GM23338 (cell line): ENCODE results near the gene CRYBG1. TPM values are rescaled to one million over a fixed set of nuclear protein-coding genes. Genes with fewer than 3 reads are reported as not detected.

ENCODE experiments used
- ATAC-seq: fragments of 200-7000 bp; cut with Tn5 transposase; 3 replicates; pipeline ENCODE4 v1.9.1; 2020
- DNase-seq: peaks from one replicate; pipeline ENCODE4 v3.0.0-alpha.2; 2015; ENCODE audit warnings: low spot score
- H2AFZ ChIP-seq: fragments of 200-600 bp; sonication (generic); 2 replicates; pipeline ENCODE4 v1.8.0; 2016; ENCODE audit warnings: antibody characterized with exemption, mild to moderate bottlenecking, moderate library complexity
- H3F3A ChIP-seq: fragments of 200-600 bp; sonication (generic); replicated peaks from 2 replicates; pipeline ENCODE4 v1.8.0; 2017; ENCODE audit warnings: antibody characterized with exemption, mixed run types, low read depth
- H3K27ac ChIP-seq: fragments of 200-600 bp; sonication (generic); 2 replicates; pipeline ENCODE4 v1.6.1; 2016; ENCODE audit warnings: low read depth
- H3K27me3 ChIP-seq: fragments of 200-600 bp; sonication (generic); 2 replicates; pipeline ENCODE4 v1.8.0; 2016; ENCODE audit warnings: mild to moderate bottlenecking, mixed run types, moderate library complexity; ENCODE audit not compliant: insufficient read depth
- H3K36me3 ChIP-seq: fragments of 200-600 bp; sonication (generic); 2 replicates; pipeline ENCODE4 v1.8.0; 2016; ENCODE audit warnings: mild to moderate bottlenecking; ENCODE audit not compliant: insufficient read depth
- H3K4me1 ChIP-seq: fragments of 200-600 bp; sonication (generic); 2 replicates; pipeline ENCODE4 v1.8.0; 2016; ENCODE audit warnings: mild to moderate bottlenecking, moderate library complexity; ENCODE audit not compliant: insufficient read depth
- H3K4me2 ChIP-seq: fragments of 200-600 bp; sonication (generic); 2 replicates; pipeline ENCODE4 v1.7.1; 2017; ENCODE audit warnings: mixed run types
- H3K4me3 ChIP-seq: fragments of 200-600 bp; sonication (generic); 2 replicates; pipeline ENCODE4 v1.6.1; 2016; ENCODE audit warnings: mixed run types
- H3K79me2 ChIP-seq: fragments of 200-600 bp; sonication (generic); replicated peaks from 2 replicates; pipeline ENCODE4 v1.8.0; 2017; ENCODE audit warnings: mild to moderate bottlenecking; ENCODE audit not compliant: insufficient read depth
- H3K9me2 ChIP-seq: fragments of 200-600 bp; sonication (generic); 2 replicates; pipeline ENCODE4 v1.8.0; 2017; ENCODE audit not compliant: insufficient read depth
- H4K20me1 ChIP-seq: fragments of 200-600 bp; sonication (generic); replicated peaks from 2 replicates; pipeline ENCODE4 v1.8.0; 2017; ENCODE audit warnings: mild to moderate bottlenecking; ENCODE audit not compliant: insufficient read depth
- H3K27ac Mint-ChIP-seq: 2 replicates; pipeline ENCODE4 v1.8.0; 2020; ENCODE audit warnings: inconsistent platforms, mild to moderate bottlenecking, moderate library complexity, mixed read lengths
- H3K27me3 Mint-ChIP-seq: 3 replicates; pipeline ENCODE4 v1.8.0; 2022; ENCODE audit warnings: low read depth, mild to moderate bottlenecking, moderate library complexity, mixed read lengths, inconsistent platforms; ENCODE audit not compliant: insufficient read depth, poor library complexity
- H3K36me3 Mint-ChIP-seq: 3 replicates; pipeline ENCODE4 v1.8.0; 2021; ENCODE audit warnings: low read depth, mild to moderate bottlenecking, inconsistent platforms, moderate library complexity, mixed read lengths
- H3K4me1 Mint-ChIP-seq: 3 replicates; pipeline ENCODE4 v1.8.0; 2020; ENCODE audit warnings: mild to moderate bottlenecking, inconsistent platforms, mixed read lengths
- H3K4me3 Mint-ChIP-seq: 3 replicates; pipeline ENCODE4 v1.8.0; 2021; ENCODE audit warnings: moderate library complexity, mild to moderate bottlenecking, inconsistent platforms, mixed read lengths
- H3K9me3 Mint-ChIP-seq: 3 replicates; pipeline ENCODE4 v1.8.0; 2020; ENCODE audit warnings: moderate library complexity, mild to moderate bottlenecking, inconsistent platforms, mixed read lengths
- CREB1 ChIP-seq: fragments of 250-450 bp; sonication (Bioruptor Pico); IDR thresholded peaks from 2 replicates; pipeline ENCODE4 v1.5.0; 2020; ENCODE audit warnings: low read depth, mild to moderate bottlenecking, moderate library complexity
- ETS1 ChIP-seq: IDR thresholded peaks from 2 replicates; pipeline ENCODE4 v1.6.1; 2016; ENCODE audit warnings: antibody characterized with exemption
- EZH2 ChIP-seq: fragments of 200-600 bp; sonication (generic); IDR thresholded peaks from one replicate; pipeline ENCODE4 v1.8.0; 2017; ENCODE audit warnings: antibody characterized with exemption, mild to moderate bottlenecking, low read depth; ENCODE audit not compliant: unreplicated experiment
- EZH2phosphoT487 ChIP-seq: fragments of 200-600 bp; sonication (generic); IDR thresholded peaks from one replicate; pipeline ENCODE4 v1.8.1; 2018; ENCODE audit warnings: antibody characterized with exemption; ENCODE audit not compliant: unreplicated experiment
- NANOG ChIP-seq: IDR thresholded peaks from 2 replicates; pipeline ENCODE4 v1.6.1; 2016; ENCODE audit warnings: antibody characterized with exemption, borderline replicate concordance
- REST ChIP-seq: IDR thresholded peaks from one replicate; pipeline ENCODE4 v1.6.1; 2018; ENCODE audit warnings: antibody characterized with exemption; ENCODE audit not compliant: unreplicated experiment
- STAT1 ChIP-seq: IDR thresholded peaks from one replicate; pipeline ENCODE4 v1.6.1; 2016; ENCODE audit warnings: antibody characterized with exemption; ENCODE audit not compliant: unreplicated experiment
- ZNF114 ChIP-seq: fragments of 250-450 bp; sonication (Bioruptor Pico); IDR thresholded peaks from 2 replicates; pipeline ENCODE4 v1.5.0; 2020; ENCODE audit warnings: mild to moderate bottlenecking, moderate library complexity
- ZNF331 ChIP-seq: fragments of 250-450 bp; sonication (Bioruptor Pico); IDR thresholded peaks from 2 replicates; pipeline ENCODE4 v1.5.0; 2020; ENCODE audit warnings: low read depth, mild to moderate bottlenecking, moderate library complexity
- ZNF462 ChIP-seq: fragments of 250-450 bp; sonication (Bioruptor Pico); IDR thresholded peaks from 2 replicates; pipeline ENCODE4 v1.5.0; 2020; ENCODE audit warnings: mild to moderate bottlenecking, moderate library complexity
- polyA plus RNA-seq: library from polyadenylated mRNA; unstranded; fragments of >200 nt; fragmentation: Nextera tagmentation; extraction: Ambion mirVana; gene quantifications from 2 replicates; pipeline ENCODE4 v1.2.1, GENCODE V29; 2016
- total RNA-seq: library from RNA; depleted of rRNA; stranded (reverse); fragments of >200 nt; shearing (Covaris generic); gene quantifications from 2 replicates; pipeline ENCODE4 v1.2.3, GENCODE V29; 2014

The CRYBG1 gene
- total and polyA plus RNA-seq, 2 experiments from 2014 or later: 3.7 to 17.2 TPM

GRCh38 chr6:106617857-106618256 lies 257.3 kb downstream of the CRYBG1 start:
- Histone ChIP-seq H3K27me3 (no peaks in the 10 kb centered on the region), H3K4me3 (no peak overlapping the region), H3K27ac (no peak overlapping the region), H3F3A (peaks cover 12% of the 10 kb centered on the region; the same call in 1 of the 2 replicates), H4K20me1 (no peaks in the 10 kb centered on the region), H3K9me2 (no peaks in the 10 kb centered on the region), H2AFZ (no peak overlapping the region), H3K4me1 (peaks cover 39% of the 10 kb centered on the region), H3K4me2 (no peak overlapping the region), H3K79me2 (no peaks in the 10 kb centered on the region), H3K36me3 (peaks cover 6% of the 10 kb centered on the region)
- TF ChIP-seq CREB1 (CRISPR knock-in tag) (no peak), ZNF331 (CRISPR knock-in tag) (no peak)
- Mint-ChIP-seq H3K4me1 (peaks cover 58% of the 10 kb centered on the region), H3K9me3 (peaks cover 12% of the 10 kb centered on the region), H3K27ac (no peak overlapping the region), H3K27me3 (peaks cover 9% of the 10 kb centered on the region), H3K36me3 (peaks cover 32% of the 10 kb centered on the region), H3K4me3 (no peak overlapping the region)
- ATAC-seq (no peak), DNase-seq (no peak)

GRCh38 chr6:106618324-106618723 lies 257.8 kb downstream of the CRYBG1 start:
- Histone ChIP-seq H3K9me2 (no peaks in the 10 kb centered on the region), H3F3A (peaks cover 8% of the 10 kb centered on the region; the same call in 1 of the 2 replicates), H3K36me3 (peaks cover 9% of the 10 kb centered on the region), H3K79me2 (no peaks in the 10 kb centered on the region), H3K4me1 (peaks cover 35% of the 10 kb centered on the region), H3K27ac (no peak overlapping the region), H3K27me3 (no peaks in the 10 kb centered on the region), H4K20me1 (no peaks in the 10 kb centered on the region), H2AFZ (no peak overlapping the region), H3K4me3 (no peak overlapping the region), H3K4me2 (no peak overlapping the region)
- no peak for DNase-seq
- Mint-ChIP-seq H3K27me3 (peaks cover 9% of the 10 kb centered on the region), H3K36me3 (peaks cover 37% of the 10 kb centered on the region), H3K4me3 (no peak overlapping the region), H3K9me3 (peaks cover 17% of the 10 kb centered on the region), H3K4me1 (peaks cover 54% of the 10 kb centered on the region), H3K27ac (no peak overlapping the region)
- ATAC-seq: no peak
- no peak for TF ChIP-seq ZNF462
- no peak for TF ChIP-seq ZNF114
- no peak for TF ChIP-seq STAT1
- TF ChIP-seq REST: no peak
- TF ChIP-seq ZNF331 (CRISPR knock-in tag): no peak
- no peak for TF ChIP-seq ETS1
- TF ChIP-seq EZH2phosphoT487: no peak
- TF ChIP-seq EZH2: no peak
- TF ChIP-seq NANOG: no peak
- TF ChIP-seq CREB1 (CRISPR knock-in tag): no peak
